ENCODE data around the gene FGFR3. TPM values are rescaled to one million over a fixed set of nuclear protein-coding genes. Genes with fewer than 3 reads are reported as not detected.

Gene FGFR3
- total and polyA plus RNA-seq, 2 of the 8 experiments (the other 6 are each of a cell fraction or from before 2014, with no cell fraction given), result 9.0 to 19.5 TPM

- H3K18ac ChIP-seq (ENCODE audit: extremely low read depth, low read length), result no peak overlapping the region
- no peak overlapping the region for H3K56ac ChIP-seq (replicated peaks; ENCODE audit: insufficient read length, low read depth, low read length)
- H3K79me2 ChIP-seq (ENCODE audit: control insufficient read depth in 1 of 2, insufficient read depth in 2 of 2, low read length in 2 of 2), result no peaks in the 10 kb centered on the region
- H3K23me2 ChIP-seq (ENCODE audit: low read depth, low read length), result no peaks in the 10 kb centered on the region
- H2BK120ac ChIP-seq (replicated peaks; ENCODE audit: low read depth, low read length), result no peak overlapping the region
- H2AFZ ChIP-seq (ENCODE audit: low read length), result no peak overlapping the region
- H3K27me3 ChIP-seq (replicated peaks in 1 of 4; ENCODE audit: control insufficient read depth in 3 of 4, extremely low read depth in 1 of 4, insufficient read depth in 3 of 4, low read length in 3 of 4), result no peaks in the 10 kb centered on the region
- CTCF ChIA-PET (ENCODE audit: partially characterized antibody), result interaction anchor here (0.6 to 4.1 kb wide), 10 partner anchors 10 to 106 kb away, joined by 3 to 16 read pairs (median 4); no protein-coding TSS in a partner anchor
- DNase-seq (ENCODE audit: low read depth in 1 of 2, low spot score in 2 of 2) (no peak), FAIRE-seq (no peak)
- H3K79me1 ChIP-seq (ENCODE audit: low read depth, low read length), result no peaks in the 10 kb centered on the region
- H2BK5ac ChIP-seq (ENCODE audit: low read depth, low read length), result no peak overlapping the region
- no peak overlapping the region for H2AK5ac ChIP-seq (ENCODE audit: low read depth, low read length)
- H3K4ac ChIP-seq (replicated peaks; ENCODE audit: insufficient read length, low read depth, low read length), result no peak overlapping the region
- POLR2A ChIA-PET (ENCODE audit: partially characterized antibody), result no interaction called here
- peaks cover 0 to 4% (median 1%) of the 10 kb centered on the region in 4 experiments; a peak in 4 of 7 replicates for H3K4me1 ChIP-seq (replicated peaks in 1 of 4; ENCODE audit: control insufficient read depth in 3 of 4, insufficient read depth in 4 of 4, low read length in 3 of 4)
- H4K91ac ChIP-seq (replicated peaks; ENCODE audit: insufficient read length, low read length), result no peak overlapping the region
- peaks cover 0 to 25% (median 9%) of the 10 kb centered on the region in 4 experiments; a peak in 5 of 8 replicates for H3K36me3 ChIP-seq (ENCODE audit: control insufficient read depth in 2 of 4, insufficient read depth in 4 of 4, low read length in 3 of 4)
- H2BK15ac ChIP-seq (ENCODE audit: low read length), result no peak overlapping the region
- TF ChIP-seq SIRT6 (IDR thresholded peaks at IDR 0.05; ENCODE audit: low read length), result no peak
- TF ChIP-seq TAF1 (IDR thresholded peaks at IDR 0.05; ENCODE audit: low read depth, low read length), result no peak
- no peak overlapping the region for H3K14ac ChIP-seq (ENCODE audit: insufficient read length)
- H3K23ac ChIP-seq (ENCODE audit: insufficient read length), result no peak overlapping the region
- H3K27ac ChIP-seq (ENCODE audit: low read depth, low read length), result no peak overlapping the region
- no peak overlapping the region for H3K9ac ChIP-seq (replicated peaks in 1 of 4; ENCODE audit: extremely low read depth in 1 of 4, low read depth in 3 of 4, low read length in 3 of 4)
- WGBS, 2 experiments (ENCODE audit: extremely low coverage in 1 of 2, insufficient coverage in 1 of 2, insufficient read length in 1 of 2, insufficient replicate concordance in 2 of 2, low coverage in 1 of 2, low lambda C conversion rate in 2 of 2, missing lambda C conversion rate in 1 of 2), result 93% methylated on average over 18 of the region's 18 CpGs; no CpG with 5 or more reads in 1 of the 2 experiments
- no peaks in the 10 kb centered on the region; a peak in 2 of 4 replicates for H3K9me3 ChIP-seq (ENCODE audit: insufficient read depth in 2 of 2, low read depth in 1 of 2, low read length in 1 of 2)
- H4K20me1 ChIP-seq (replicated peaks in 1 of 2; ENCODE audit: control insufficient read depth in 1 of 2, insufficient read depth in 2 of 2, low read length in 2 of 2), result peaks cover 0 to 9% of the 10 kb centered on the region in 2 experiments
- H4K8ac ChIP-seq (ENCODE audit: extremely low read depth, insufficient read depth, low read length), result no peak overlapping the region
- no peak overlapping the region for H3K4me3 ChIP-seq (ENCODE audit: extremely low read depth in 1 of 4, insufficient read depth in 2 of 4, low read depth in 3 of 4, low read length in 4 of 4)
- no peak overlapping the region for H2BK20ac ChIP-seq (ENCODE audit: low read length)
- H2BK12ac ChIP-seq (ENCODE audit: low read depth, low read length), result no peak overlapping the region
- H4K5ac ChIP-seq (ENCODE audit: insufficient read length, low read depth, low read length), result no peak overlapping the region
- no peak overlapping the region for H3K4me2 ChIP-seq (ENCODE audit: insufficient read depth in 1 of 2, low read depth in 2 of 2, low read length in 2 of 2)
These were observed 39.6 kb downstream of the FGFR3 start for GRCh38 chr4:1832690-1833089.

Data from H1 (cell line).